HG03139 (cell line): ENCODE data around the gene PLXNB2.

ENCODE experiments used
- ATAC-seq: cut with Tn5 transposase; IDR thresholded peaks from one replicate; pipeline ENCODE4 v1.9.1; 2021; ENCODE audit not compliant: unreplicated experiment

The PLXNB2 gene

DNA sequence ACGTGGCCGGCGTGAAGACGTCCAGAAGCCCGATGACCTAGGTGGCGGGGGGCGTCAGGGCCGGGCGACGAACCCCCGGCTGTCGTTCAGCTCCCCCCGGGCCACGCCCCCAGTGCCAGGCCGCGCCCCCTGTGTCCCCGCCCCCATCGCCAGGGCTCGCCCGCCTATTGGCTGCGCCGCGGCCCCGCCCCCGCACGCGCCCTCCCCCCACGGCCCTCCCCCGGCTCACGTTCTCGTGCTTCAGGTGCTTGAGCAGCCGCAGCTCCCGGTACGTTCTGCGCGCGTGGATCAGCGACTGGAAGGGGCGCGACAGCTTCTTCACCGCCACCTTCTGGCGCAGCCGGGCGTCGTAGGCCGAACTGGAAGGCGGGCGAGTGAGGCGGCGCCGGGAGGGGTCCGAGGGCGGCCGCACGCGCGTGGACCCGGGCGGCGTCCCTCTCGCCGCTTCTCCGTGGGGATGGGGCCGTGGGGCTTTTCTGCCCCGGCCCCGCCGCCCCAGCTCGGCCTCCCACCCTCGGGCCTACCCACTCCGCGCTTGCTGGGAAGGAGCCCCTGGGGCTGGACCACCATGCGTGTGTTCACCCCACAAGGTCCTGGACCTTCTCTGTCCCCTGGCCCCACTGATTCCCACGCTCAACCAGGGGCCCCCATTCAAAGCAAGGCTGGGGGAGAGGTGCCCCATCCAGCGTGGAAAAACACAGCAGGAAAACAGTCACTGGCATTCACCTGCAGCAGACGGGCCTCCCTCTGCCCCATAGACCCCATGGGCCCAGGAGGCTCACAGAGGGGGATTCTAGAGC lies 39.7 kb downstream of the PLXNB2 start:
- ATAC-seq: no peak

DNA sequence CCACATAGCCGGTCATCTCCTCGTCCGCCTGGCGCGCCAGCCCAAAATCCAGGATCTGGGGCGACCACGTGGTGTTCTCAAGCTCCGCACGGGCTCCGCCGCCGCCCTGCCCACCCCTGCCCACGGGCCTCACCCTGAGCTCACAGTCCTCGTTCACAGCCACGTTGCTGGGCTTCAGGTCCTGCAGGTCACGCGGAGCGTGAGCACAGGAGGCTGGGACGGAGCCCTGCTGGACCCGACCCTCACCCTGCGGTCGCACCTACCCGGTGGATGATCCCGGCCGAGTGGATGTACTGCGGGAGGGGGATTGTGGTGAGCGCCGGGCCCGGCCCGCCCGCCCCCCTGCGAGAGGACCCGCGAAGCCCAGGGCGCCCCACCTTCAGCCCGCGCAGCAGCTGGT lies 40.5 kb downstream of the PLXNB2 start:
- ATAC-seq: no peak

DNA sequence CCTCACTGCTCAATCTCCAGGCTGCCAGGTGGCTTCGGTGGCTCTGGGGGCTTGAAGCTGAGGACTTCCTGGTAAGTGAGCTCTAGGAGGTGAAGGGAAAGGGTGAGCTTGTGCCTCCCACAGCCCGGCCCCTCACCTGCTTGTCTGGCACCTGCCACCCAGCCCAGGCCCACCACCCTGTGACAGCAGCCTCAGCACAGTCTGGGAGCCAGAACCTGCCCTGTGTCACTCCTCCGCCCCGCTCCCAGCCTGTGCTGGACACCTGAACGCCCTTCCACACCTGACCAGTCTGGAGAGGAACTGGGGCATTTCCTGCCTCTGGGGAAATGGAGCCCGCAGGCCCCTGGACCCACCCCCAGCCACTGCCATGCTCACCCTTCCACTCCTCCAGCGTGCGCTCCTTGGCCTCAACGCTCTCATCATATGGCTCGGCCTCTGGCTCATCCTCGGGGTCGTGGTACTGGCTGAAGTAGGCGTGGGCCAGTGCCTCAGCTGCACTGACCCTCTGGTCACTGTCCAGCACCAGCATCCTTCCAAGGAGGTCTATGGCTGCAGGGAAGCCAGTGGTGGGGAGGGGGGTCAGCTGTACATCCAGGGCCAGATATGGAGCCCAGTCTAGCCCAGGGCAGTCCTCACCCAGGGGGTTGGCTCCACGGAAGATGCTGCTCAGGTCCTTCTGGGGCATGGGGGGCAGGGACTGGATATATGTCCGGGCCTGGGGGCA lies 42.3 kb downstream of the PLXNB2 start:
- no peak for ATAC-seq

DNA sequence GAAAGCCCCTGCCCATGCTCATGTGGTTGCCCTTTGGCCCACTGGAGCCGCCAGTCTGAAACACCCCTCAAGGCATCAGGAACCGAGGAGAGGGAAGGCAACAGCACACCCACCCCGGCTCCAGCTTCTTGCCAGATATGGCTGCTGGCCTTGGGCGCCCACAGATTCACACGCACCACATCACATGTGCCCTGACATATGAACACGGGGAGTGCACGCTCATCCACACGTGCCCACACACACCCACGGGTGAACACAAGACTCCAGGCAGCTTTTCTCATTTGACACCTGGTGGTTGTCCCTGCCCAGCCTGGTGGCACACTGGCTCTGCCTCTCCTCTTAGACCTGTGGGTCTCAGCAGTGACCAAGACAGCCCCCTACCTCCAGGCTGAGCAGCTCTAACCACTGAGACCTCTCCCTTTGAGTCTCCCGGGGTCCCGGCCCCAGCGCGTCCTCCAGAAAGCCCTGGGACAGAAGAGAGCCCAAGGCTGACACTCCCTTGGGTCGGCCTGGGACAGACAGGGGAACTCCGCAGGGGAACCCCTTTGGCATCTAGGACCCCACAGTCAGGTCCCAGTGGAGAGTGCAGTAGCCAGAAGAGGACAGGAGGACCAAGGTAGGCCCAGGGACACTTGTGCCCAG lies 43.2 kb downstream of the PLXNB2 start:
- ATAC-seq: no peak

DNA sequence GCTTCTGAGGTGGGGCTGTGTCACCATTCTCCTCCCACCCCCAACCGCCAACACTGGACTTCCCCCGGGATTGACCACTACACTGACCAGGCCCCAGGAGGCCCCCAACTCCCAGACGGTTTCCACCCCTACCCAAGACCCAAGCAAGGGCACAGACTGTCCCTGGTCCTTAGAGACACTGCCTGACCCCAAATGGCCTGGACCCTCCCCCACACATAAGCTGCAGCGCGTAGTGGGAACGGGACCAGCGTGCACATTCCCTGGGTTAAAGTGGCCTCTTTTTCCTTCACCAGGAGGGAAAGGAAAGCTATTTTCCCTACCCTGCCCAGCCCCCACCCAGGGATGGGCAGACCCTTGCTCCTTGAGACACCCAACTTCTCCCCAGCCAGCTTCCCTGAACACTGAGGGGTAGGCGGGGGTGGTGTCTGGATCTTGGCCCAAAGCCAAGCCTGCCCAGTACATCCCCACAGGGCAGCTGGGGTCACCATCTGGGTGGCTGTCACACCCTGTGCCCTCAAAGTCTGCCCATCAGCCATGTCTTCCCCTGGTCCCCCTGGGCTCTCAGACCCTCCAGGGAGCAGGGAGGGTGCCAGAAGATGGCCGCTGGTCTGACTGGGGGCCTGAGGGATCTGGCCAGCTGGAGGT lies 44.4 kb downstream of the PLXNB2 start:
- ATAC-seq: no peak

DNA sequence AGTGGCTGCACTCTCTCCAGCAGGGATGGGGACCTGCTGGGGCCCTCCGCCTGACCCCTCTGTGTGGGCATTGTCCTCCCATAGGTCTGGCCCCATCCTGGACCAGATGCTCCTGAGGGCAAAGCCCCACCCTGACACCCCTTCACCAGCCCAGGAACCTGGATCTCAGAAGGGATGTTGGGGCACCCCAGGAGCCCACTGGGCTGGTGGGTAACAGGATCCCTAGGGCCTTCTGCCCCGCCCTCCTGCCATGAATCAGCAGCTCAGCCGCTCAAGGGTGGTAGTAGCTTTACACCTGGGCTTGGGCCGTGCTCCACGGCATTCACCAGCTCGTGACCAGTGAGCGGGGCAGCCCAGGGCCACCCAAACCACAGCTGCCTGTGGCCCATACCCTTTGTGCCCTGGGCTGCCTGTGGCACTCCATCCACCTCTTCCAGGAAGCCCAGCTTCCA lies 45.0 kb downstream of the PLXNB2 start:
- ATAC-seq: no peak

DNA sequence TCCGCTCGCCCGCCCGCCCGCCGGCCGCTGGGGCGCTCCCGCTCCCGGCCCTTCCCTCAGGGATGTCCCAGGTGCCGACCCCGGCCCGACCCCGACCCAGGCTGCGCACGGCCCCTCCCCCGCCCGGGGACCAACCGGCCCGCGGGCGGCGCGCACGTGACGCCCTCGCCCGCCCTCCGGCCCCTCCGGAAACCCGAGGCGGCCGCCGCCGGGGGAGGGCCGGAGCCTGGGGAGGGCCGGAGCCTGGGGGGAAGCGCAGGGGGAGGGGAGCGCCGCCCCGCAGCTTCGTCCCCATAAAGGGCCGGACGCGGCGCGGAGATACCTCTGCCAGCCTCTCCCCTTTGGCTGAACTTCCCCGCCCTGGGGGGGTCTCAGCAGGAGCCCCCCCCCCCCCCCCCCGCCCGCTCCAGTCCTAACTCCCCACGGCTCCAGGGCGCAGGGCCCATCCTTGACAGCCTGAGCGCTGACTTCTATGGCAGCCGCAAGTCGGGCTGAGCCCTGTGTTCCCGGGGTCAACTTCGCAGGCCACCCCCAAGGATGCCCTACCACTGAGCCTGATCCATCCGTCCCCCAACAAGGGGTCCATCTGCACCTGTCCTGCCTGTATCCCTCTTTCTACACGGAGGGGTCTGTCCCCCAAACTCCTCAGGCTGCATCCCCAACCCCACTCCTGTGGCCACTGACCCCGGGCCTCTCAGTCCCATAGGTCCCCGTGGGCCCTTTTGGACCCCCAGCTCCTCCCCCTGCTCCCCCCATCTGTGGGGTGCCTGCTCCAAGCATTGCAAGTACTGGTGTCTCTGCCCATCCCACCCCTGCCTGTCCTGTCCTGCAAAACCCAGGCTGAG lies 45.6 kb downstream of the PLXNB2 start, which contains the start of gene MAPK12:
Gene MAPK12 (minus strand): TSS at position 69 of the 845 bp plus-strand sequence. CDS start 174 bp downstream, outside the sequence.
- ATAC-seq: no peak

DNA sequence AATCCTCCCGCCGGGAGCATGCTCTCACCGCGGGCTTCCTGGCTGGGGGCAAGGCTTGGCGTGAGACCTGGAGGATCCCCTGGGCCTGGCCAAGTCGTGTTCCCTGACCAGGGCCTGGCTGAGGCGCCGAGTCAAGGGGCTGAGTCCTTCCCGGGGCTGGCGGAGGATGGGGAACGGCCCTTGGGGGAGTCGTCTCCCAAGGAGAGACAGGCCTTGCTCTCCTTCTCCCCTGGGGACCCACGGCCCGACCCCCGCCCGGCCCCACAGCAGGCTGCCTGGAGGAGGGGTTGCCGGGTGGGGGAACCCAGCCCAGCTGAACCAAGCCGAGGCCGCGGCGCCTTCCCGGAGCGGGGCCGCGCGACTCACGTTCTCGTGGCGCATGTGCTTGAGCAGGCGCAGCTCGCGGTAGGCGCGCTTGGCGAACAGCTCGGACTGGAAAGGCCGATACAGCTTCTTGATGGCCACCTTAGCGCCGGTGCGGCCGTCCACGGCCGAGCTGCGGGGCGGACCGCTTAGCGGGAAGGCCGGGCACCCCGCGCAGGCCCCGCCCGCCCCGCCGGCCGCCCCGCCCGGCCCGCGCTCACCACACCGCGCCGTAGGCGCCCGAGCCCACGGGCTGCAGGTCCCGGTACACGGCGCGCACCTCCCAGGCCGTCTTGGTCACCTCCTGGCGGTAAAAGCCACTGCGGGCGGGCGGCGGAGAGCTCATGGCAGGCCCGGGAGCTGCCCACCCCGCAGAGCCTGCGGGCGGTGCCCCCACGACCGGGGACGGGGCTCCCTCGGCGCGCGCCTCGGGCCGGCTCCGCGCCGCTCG lies 46.4 kb downstream of the PLXNB2 start:
- ATAC-seq: no peak

DNA sequence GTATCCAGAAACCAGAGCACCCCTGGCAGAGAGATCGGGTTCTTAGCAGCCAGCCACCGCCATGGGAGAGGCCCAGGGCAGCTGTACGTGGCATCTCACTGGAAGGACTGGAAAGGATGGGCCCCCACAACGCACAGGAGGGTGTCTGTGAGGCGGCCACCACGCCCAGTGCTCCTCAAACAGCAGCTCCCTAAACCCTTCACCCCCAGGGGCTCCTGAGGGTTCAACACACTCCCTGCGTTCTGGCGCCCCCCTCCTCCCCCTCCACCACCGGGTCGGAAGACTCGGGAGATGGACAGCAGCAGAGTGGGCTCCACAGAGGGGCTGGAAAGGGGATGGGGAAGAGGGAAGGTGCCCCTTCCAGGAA lies 47.0 kb downstream of the PLXNB2 start:
- ATAC-seq: no peak

DNA sequence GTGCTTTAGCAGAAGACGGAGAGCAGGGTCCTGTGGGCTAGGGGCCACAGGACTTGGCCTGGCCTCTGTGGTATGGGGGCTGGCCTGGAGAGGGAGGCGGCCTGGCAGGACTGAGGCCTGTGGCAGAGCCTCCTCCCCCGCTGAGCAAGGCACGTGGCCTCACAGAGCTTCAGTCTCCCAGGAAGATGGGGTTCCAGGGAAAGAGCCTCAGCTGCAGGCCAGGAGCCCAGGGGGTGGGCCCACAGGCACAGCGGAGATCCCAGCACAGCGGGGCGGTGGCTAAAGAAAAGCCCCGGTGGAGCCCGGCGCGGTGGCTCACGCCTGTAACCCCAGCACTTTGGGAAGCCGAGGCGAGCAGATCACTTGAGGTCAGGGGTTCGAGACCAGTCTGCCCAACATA lies 48.1 kb downstream of the PLXNB2 start:
- ATAC-seq: no peak

DNA sequence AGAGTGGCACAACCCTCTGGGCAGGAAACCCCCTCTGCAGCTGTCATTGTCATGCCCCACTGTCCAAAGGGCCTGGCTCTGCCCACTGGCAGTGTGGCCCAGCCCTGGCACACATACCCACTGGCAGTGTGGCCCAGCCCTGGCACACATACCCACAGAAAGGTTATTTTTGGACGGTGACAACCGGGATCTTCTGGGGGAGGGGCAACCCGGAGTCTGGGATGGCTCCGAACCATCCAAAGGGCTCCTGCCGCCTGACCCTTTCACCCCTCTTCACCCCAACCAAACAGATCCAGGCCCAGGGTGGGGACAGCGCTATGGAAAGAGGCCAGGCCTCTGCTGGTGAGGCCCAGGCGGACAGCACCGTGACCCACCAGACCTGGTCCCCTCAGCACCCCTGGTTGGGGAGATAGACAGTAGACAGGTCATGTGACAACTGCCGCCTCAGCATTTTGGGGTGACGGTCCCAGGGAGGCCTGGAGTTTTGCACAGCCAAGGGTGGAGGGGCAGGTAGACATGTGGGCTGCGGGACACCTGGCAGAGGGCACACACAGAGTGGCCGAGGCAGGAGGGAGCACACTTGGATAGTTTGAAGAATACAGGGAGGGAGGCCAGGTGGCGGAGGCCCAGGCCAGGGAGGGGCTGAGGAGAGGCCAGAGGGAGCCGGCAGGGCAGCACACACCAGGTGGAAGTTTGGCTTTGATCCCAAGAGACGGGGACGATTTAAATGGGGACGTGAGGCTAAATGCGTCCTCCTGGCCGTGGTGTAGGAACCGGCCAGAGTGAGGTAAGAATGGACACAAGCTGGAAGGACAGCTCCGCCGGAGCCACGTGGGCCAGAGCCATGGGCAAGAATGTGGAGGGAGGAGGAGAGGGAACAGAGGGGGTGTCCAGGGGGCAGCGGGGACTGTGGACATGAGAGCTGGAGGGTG lies 48.8 kb downstream of the PLXNB2 start:
- no peak for ATAC-seq

DNA sequence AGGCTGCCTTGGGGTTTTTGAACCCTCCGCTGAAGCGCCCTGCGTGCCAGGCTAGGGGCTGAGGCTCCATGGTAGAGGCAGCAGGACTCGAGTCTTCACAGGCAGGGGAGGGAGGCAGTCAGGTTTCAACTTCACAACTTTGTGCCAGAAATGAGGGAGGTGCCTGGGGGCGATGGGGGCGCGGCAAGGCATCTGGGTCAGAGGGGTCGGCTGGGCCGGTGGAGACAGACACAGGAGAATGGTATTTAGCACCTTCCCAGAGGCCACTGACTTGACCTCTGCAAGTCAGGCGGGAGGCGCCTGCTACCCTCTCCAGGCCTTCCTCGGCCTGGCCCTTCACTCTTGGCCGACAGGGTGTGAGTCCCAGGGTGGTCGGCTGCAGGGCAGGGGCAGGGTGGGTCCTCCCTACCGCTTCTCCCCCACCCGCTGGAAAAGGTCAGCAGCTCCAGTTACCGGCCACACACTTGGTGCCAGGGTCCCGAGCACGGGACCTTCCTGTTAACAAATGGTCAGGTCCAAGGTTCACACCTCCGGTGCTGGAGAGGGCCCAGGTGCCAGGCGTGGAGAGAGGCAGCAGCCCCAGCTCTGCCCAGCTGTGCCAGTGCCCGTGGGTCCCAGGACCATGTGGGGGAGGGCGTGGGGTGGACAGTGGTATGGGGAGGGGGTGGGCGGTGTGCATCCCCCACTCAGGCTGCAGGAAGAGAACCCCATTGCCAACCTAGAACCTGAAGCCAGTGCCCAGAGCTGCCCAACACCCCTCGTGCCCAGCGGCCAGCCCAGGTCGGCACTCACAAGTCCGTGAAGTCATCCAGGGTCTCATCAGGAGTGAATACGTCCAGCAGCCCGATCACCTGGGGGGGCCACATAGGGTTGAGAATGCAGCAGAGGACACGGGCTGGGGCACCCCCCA lies 49.7 kb downstream of the PLXNB2 start:
- no peak for ATAC-seq

DNA sequence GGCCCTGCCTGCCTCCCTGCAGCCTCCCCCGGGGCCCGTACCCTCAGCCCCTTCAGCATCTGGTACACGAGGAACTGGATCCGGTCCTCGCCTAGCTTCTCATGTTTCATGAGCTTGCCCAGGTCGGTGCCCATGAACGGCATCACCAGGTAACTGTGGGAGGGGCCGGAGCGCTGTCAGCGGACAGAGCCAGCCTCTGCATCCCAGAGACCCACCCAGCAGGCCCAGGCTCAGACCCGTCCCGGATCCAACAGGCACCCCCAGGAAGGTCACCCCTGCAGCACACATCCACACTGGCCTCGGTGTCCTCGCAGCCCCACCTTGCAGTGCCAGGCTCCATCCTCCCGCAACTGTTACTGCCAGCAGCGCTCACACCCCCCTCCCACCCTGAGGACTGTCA lies 50.4 kb downstream of the PLXNB2 start:
- no peak for ATAC-seq

DNA sequence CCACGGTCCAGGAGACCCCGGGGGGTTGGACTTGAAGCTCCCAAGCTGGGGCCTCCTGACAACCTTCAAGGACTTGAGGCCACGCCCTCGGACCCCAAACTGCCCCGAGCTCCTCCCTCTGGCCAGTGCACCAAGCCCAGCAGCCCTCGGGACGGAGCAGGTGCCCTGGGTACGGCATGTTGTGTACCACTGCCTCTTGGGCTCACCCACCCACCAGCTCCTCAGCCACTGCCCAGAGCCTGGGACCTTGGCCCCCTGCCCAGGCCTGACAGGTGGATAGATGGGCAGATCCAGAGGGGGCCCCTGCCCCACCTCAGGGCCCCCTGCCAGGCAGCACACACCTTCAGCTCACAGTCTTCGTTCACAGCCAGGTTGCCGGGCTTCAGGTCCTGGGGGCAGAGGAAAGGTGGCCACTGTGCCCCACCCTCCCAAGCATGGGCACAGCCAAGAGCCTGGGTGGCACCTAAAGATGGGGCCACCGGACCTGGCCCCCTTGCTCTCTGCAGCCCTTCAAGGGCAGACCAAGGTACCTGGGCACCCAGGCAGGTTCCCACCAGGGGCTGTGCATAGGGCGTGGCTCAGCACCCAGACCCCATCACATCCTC lies 51.1 kb downstream of the PLXNB2 start:
- ATAC-seq: no peak

DNA sequence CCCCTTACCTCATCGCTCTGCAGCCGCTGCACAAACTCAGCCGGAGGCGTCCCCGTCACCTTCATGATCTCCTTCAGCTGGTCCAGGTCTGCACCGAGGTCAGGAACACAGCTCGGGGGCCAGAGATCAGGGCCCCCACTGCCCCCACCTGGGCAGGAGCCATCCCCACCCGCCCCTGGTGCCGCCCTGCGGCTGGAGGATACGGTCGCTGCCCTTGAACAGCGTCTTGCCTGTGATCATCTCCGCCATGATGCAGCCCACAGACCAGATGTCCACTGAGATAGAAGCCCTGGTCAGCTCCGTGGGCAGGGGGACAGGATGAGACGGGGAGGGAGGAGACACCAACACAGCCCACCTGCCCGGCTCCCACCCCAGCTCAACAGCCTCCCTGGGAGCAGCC lies 51.8 kb downstream of the PLXNB2 start:
- ATAC-seq: no peak

DNA sequence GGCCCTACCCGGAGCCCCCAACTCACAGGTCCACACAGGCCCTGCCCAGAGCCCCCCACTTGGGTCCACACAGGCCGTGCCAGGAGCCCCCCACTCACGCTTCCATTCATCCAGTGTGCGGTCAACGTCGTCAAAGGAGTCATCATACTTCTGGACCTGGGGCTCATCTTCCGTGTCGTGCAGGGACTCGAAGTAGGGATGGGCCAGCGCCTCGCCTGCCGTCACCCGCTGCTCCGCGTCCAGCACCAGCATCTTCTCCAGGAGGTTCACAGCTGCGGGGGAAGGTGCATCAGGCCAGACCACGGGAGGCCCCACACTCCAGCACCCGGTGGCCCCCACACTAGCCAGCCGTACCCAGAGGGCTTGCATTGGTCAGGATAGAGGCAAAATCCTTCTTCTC lies 52.3 kb downstream of the PLXNB2 start:
- ATAC-seq: no peak

DNA sequence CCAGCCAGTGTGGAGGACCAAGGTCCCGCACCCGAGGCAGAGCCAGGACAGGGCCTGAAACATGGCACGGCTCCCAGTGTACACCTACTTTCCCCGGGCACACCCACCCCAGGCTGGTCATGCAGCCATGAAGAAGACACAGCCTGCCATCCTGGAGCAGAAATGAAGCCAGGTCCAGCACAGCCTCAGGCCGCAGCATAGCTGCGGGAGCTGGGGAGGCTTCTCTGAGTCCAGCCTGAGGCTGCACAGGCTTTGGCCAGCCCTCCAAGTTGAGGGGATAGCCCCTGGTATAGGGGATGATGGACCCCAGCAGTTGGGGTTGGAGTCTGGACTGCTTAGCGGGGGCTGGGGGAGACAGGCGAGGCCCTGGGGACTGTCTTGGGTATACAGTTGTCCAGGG lies 53.5 kb downstream of the PLXNB2 start:
- ATAC-seq: no peak
